ENCODE results near the gene KCNN3.

The KCNN3 gene

GRCh38 chr1:154659823-154660592 is 210.1 kb downstream of the KCNN3 start:
- no peak for DNase-seq (ENCODE audit: low spot score)

- DNase-seq (ENCODE audit: low spot score), result no peak
Observed at GRCh38 chr1:154657556-154657955, 212.5 kb downstream of the KCNN3 start.

- DNase-seq (ENCODE audit: low spot score), result no peak
Observed at GRCh38 chr1:154652893-154653292, 217.2 kb downstream of the KCNN3 start.

Data from globus pallidus (tissue), 1 donor.